HUES64 (cell line): ENCODE data around the gene KCP.

ENCODE experiments used
- H3K27ac ChIP-seq: 2 replicates; pipeline ENCODE4 v1.7.0; 2013; ENCODE audit warnings: low read depth, low read length, inconsistent platforms
- H3K27me3 ChIP-seq: 2 replicates; pipeline ENCODE4 v1.6.1; 2013; ENCODE audit warnings: mild to moderate bottlenecking, low read length; ENCODE audit not compliant: insufficient read depth
- H3K36me3 ChIP-seq: 2 replicates; pipeline ENCODE4 v1.6.1; 2013; ENCODE audit warnings: mild to moderate bottlenecking, low read length; ENCODE audit not compliant: insufficient read depth
- H3K4me1 ChIP-seq: 2 replicates; pipeline ENCODE4 v1.6.1; 2013; ENCODE audit warnings: mild to moderate bottlenecking, low read length, moderate library complexity; ENCODE audit not compliant: insufficient read depth
- H3K4me3 ChIP-seq: 2 replicates; pipeline ENCODE4 v1.5.1; 2013; ENCODE audit warnings: mild to moderate bottlenecking, low read length, moderate library complexity
- H3K9ac ChIP-seq: 2 replicates; pipeline ENCODE4 v1.6.1; 2013; ENCODE audit warnings: mild to moderate bottlenecking, low read depth, low read length
- H3K9me3 ChIP-seq: 2 replicates; pipeline ENCODE4 v1.6.1; 2013; ENCODE audit warnings: low read depth, low read length; ENCODE audit not compliant: insufficient read depth
- WGBS: fragments of 150-250, 120-280 bp; methylation state at CpG from one replicate; pipeline ENCODE4 v1.1.7; 2013; ENCODE audit warnings: missing lambda C conversion rate; 5-methylcytosine and 5-hydroxymethylcytosine counted together

KCP gene

DNA sequence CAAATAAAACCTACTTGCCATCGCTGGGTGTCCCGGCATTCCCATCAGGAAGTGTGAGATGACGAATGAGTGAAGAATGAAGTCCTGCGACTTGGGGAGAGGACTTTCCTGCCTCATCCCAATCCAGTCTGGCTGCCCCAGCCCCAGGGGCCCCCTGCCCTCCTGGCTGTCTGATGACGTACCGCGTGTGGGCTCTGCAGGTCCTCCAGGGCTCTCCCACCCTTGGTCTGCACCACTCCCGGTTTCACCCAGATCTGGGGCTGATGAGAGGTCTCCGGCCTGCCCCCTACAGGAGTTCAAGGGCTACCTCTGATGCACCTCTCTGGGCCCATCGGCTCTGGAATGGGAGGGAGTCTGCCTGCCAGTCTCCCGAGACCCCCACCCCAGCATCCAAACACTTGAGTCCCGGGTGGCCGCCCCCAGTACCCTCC is 38.1 kb downstream of the KCP start:
- Histone ChIP-seq H3K9me3 (no peaks in the 10 kb centered on the region), H3K27me3 (peaks cover 50% of the 10 kb centered on the region), H3K9ac (no peak overlapping the region), H3K4me1 (peaks cover 7% of the 10 kb centered on the region; the same call in 1 of the 2 replicates), H3K4me3 (no peak overlapping the region), H3K36me3 (no peaks in the 10 kb centered on the region), H3K27ac (no peak overlapping the region)
- WGBS: 68% methylated on average over 13 of the region's 13 CpGs

DNA sequence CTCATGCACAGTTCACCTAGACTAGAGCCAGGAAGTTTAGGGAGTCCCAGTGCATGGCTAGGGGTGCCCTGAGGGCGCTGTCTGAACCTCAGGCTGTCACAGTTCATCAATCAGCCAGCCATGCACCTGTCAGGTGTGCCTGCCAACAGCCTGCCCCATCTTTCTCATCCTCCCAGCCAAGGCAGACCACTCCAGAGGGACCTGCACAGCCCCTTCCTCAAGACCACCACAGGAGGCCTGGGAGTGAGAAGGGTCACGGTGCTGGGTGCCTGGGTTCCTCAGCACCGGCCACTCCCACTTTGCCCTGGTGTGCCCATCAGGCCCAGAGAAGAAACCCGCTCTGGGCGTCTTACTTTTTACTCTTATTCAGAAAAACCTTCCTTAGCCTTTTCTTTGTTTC is 39.5 kb downstream of the KCP start:
- H3K4me3 ChIP-seq: no peak overlapping the region
- no peaks in the 10 kb centered on the region for H3K36me3 ChIP-seq
- H3K27me3 ChIP-seq: peaks cover 56% of the 10 kb centered on the region
- no peak overlapping the region for H3K27ac ChIP-seq
- WGBS: 92% methylated on average over 5 of the region's 5 CpGs
- no peak overlapping the region for H3K9ac ChIP-seq
- no peaks in the 10 kb centered on the region for H3K9me3 ChIP-seq
- H3K4me1 ChIP-seq: peaks cover 7% of the 10 kb centered on the region; the same call in 1 of the 2 replicates

DNA sequence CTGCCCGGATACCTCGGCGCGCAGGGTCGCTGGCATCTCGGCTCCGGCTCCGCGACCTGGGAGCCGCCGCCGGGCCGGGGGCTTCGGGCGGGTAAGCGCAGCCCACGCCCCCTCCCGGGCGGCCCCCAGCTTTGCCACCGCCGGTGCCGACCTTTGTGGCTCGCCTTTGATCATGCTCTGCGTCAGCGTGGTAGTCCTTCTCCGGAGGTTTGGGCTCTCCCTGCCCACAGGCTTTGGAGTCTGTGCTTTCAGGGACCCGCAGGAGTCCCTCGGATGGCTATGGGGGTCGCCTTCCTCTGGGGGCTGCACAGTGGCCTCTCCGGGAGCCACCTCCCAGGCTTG is 40.6 kb downstream of the KCP start:
- WGBS: 2% methylated on average over 30 of the region's 30 CpGs
- peak overlapping the region; percentile 72 for H3K4me3 ChIP-seq
- peaks cover 4% of the 10 kb centered on the region; the same call in 1 of the 2 replicates for H3K36me3 ChIP-seq
- H3K9ac ChIP-seq: peak overlapping the region; percentile 70
- H3K27me3 ChIP-seq: peaks cover 56% of the 10 kb centered on the region
- H3K4me1 ChIP-seq: peaks cover 7% of the 10 kb centered on the region; the same call in 1 of the 2 replicates
- no peaks in the 10 kb centered on the region for H3K9me3 ChIP-seq
- H3K27ac ChIP-seq: no peak overlapping the region

- no peaks in the 10 kb centered on the region for H3K9me3 ChIP-seq
- H3K4me3 ChIP-seq: peak overlapping the region; percentile 72
- WGBS: under 1% methylated on average over 86 of the region's 86 CpGs
- peak overlapping the region; percentile 70 for H3K9ac ChIP-seq
- peaks cover 56% of the 10 kb centered on the region for H3K27me3 ChIP-seq
- peaks cover 4% of the 10 kb centered on the region; the same call in 1 of the 2 replicates for H3K36me3 ChIP-seq
- no peak overlapping the region for H3K27ac ChIP-seq
- H3K4me1 ChIP-seq: peaks cover 7% of the 10 kb centered on the region; the same call in 1 of the 2 replicates
Measured at GRCh38 chr7:128869138-128869943, 41.2 kb downstream of the KCP start.

DNA sequence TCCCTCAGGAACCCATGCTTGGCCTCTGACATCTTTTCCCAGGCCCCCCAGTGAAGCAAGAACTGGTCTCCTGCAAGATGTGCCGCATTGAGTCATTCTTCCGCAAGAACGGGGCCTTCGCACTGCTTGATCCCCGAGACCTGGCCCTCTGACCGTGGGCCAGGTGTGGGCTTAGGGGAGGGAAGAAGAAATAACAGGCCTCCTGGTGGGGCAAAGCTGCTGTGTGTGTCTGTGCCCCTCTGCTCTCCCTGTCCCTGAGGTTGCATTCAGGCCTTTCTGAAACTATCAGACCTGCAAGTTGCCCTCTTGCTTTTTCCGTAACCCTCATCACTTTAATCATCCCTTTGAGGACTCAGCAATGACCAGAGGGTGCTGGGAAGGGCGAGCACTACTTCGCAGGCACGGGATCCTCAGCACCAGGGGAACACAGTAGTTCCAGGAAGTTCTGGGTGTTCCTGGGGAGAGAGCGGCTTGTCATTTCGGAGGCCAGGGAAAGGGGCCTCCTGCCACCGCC is 41.8 kb downstream of the KCP start:
- Histone ChIP-seq H3K9ac (peak overlapping the region; percentile 70; the same call in 1 of the 2 replicates), H3K4me3 (peak overlapping the region; percentile 72), H3K4me1 (peaks cover 8% of the 10 kb centered on the region; the same call in 1 of the 2 replicates), H3K27me3 (peaks cover 56% of the 10 kb centered on the region), H3K36me3 (peaks cover 4% of the 10 kb centered on the region; the same call in 1 of the 2 replicates), H3K27ac (no peak overlapping the region), H3K9me3 (no peaks in the 10 kb centered on the region)
- WGBS: 30% methylated on average over 13 of the region's 13 CpGs

GRCh38 chr7:128867842-128868623 is 42.5 kb downstream of the KCP start:
- H3K4me1 ChIP-seq: peaks cover 9% of the 10 kb centered on the region; the same call in 1 of the 2 replicates
- 52% methylated on average over 11 of the region's 11 CpGs for WGBS
- H3K9ac ChIP-seq: no peak overlapping the region
- peaks cover 56% of the 10 kb centered on the region for H3K27me3 ChIP-seq
- no peak overlapping the region for H3K27ac ChIP-seq
- H3K36me3 ChIP-seq: peaks cover 4% of the 10 kb centered on the region; the same call in 1 of the 2 replicates
- H3K4me3 ChIP-seq: no peak overlapping the region
- no peaks in the 10 kb centered on the region for H3K9me3 ChIP-seq

- peaks cover 4% of the 10 kb centered on the region; the same call in 1 of the 2 replicates for H3K36me3 ChIP-seq
- H3K27ac ChIP-seq: no peak overlapping the region
- H3K4me3 ChIP-seq: no peak overlapping the region
- WGBS: 90% methylated on average over 4 of the region's 4 CpGs
- H3K9ac ChIP-seq: no peak overlapping the region
- peaks cover 54% of the 10 kb centered on the region for H3K27me3 ChIP-seq
- peaks cover 9% of the 10 kb centered on the region; the same call in 1 of the 2 replicates for H3K4me1 ChIP-seq
- H3K9me3 ChIP-seq: no peaks in the 10 kb centered on the region
Measured at GRCh38 chr7:128867241-128867640, 43.3 kb downstream of the KCP start.

- H3K9me3 ChIP-seq: no peaks in the 10 kb centered on the region
- 95% methylated on average over 27 of the region's 27 CpGs for WGBS
- H3K9ac ChIP-seq: no peak overlapping the region
- H3K36me3 ChIP-seq: peaks cover 4% of the 10 kb centered on the region; the same call in 1 of the 2 replicates
- peaks cover 44% of the 10 kb centered on the region for H3K27me3 ChIP-seq
- H3K27ac ChIP-seq: no peak overlapping the region
- H3K4me1 ChIP-seq: peaks cover 9% of the 10 kb centered on the region; the same call in 1 of the 2 replicates
- no peak overlapping the region for H3K4me3 ChIP-seq
Measured at GRCh38 chr7:128865996-128866877, 44.3 kb downstream of the KCP start.

GRCh38 chr7:128865303-128865702 is 45.2 kb downstream of the KCP start:
- peaks cover 4% of the 10 kb centered on the region; the same call in 1 of the 2 replicates for H3K36me3 ChIP-seq
- H3K4me3 ChIP-seq: no peak overlapping the region
- H3K27ac ChIP-seq: no peak overlapping the region
- no peak overlapping the region for H3K9ac ChIP-seq
- no peaks in the 10 kb centered on the region for H3K9me3 ChIP-seq
- peaks cover 35% of the 10 kb centered on the region for H3K27me3 ChIP-seq
- H3K4me1 ChIP-seq: peaks cover 9% of the 10 kb centered on the region; the same call in 1 of the 2 replicates
- 96% methylated on average over 12 of the region's 12 CpGs for WGBS

DNA sequence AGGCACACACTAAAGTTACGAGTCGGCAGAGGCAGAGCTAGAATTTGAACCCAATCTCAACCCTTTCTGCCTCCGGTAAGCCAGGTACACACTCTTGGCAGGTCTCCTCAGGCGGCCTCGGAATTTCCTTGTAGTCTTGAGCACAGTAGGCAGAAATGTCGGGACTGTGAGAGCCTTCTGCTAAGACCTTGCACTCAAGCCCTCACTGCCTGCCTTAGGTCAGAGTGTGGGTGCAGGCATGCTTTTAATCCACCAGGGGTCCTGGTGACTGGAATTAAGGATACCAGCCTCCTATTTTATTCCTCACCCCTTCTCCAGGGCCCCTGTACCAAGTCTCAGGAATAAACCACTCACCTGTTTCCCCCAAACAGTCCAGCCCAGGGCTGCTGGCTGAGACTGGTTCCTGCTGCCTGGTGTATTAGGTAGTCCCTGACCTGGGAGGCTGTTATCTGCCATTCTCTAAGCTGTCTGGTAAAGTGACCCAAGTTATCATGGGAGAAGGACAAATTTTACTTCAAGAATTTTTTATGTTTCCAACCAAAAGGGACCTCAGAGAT is 47.0 kb downstream of the KCP start:
- Histone ChIP-seq H3K27ac (no peak overlapping the region), H3K9ac (peak overlapping the region; percentile 42), H3K9me3 (no peaks in the 10 kb centered on the region), H3K36me3 (peaks cover 4% of the 10 kb centered on the region; the same call in 1 of the 2 replicates), H3K27me3 (peaks cover 17% of the 10 kb centered on the region), H3K4me3 (peak overlapping the region; percentile 81), H3K4me1 (peaks cover 9% of the 10 kb centered on the region; the same call in 1 of the 2 replicates)
- WGBS: 6% methylated on average over 6 of the region's 6 CpGs
